HEK293 (cell line): ENCODE results near the gene MT1F.

Experiments
- CTCF ChIA-PET: fragments of 350-600 bp; formaldehyde crosslinking; extraction: SDS; loops from one replicate; lab custom pipeline; 2021; ENCODE audit warnings: antibody characterized with exemption; lab: Yijun Ruan, JAX
- POLR2A ChIA-PET: fragments of 300-600 bp; formaldehyde crosslinking; extraction: SDS; loops from one replicate; lab custom pipeline; 2020; ENCODE audit warnings: antibody characterized with exemption, inconsistent platforms; lab: Yijun Ruan, JAX
- H3K27ac ChIP-seq: fragments of 200-500 bp; sonication (Bioruptor generic); 2 replicates; pipeline ENCODE4 v1.5.1; 2014; ENCODE audit warnings: low read depth, low read length, control low read depth, inconsistent platforms; ENCODE audit errors: extremely low read depth
- H3K36me3 ChIP-seq, 2 experiments: fragments of 200-500 bp in 1 of 2; sonication (Bioruptor generic) in 1 of 2; 1 replicate in 1 of 2; 2 replicates in 1 of 2; pipeline ENCODE4 v1.5.1; 2014 to 2017; ENCODE audit warnings: inconsistent platforms in 2 of 2, low read length in 2 of 2; ENCODE audit not compliant: control insufficient read depth in 2 of 2, insufficient read depth in 1 of 2
- H3K4me1 ChIP-seq: fragments of 200-500 bp; sonication (Bioruptor generic); 2 replicates; pipeline ENCODE4 v1.5.1; 2014; ENCODE audit warnings: mild to moderate bottlenecking, low read length, inconsistent platforms; ENCODE audit not compliant: control insufficient read depth, insufficient read depth
- H3K4me3 ChIP-seq: 2 replicates; pipeline ENCODE4 v1.5.1; 2011; ENCODE audit warnings: low read depth, mild to moderate bottlenecking, control low read depth, low read length, moderate library complexity
- H3K9me3 ChIP-seq: fragments of 200-500 bp; sonication (Bioruptor generic); 2 replicates; pipeline ENCODE4 v1.5.1; 2014; ENCODE audit warnings: low read depth, low read length, inconsistent platforms; ENCODE audit not compliant: control insufficient read depth, insufficient read depth
- CTCF ChIP-seq: fragments of 450-650 bp; formaldehyde crosslinking; IDR thresholded peaks from 2 replicates; pipeline ENCODE4 v1.5.1; 2016; ENCODE audit warnings: missing biosample characterization, missing genetic modification characterization
- HOXA7 ChIP-seq: sonication (generic); formaldehyde crosslinking; IDR thresholded peaks from 2 replicates; pipeline ENCODE4 v1.8.1; 2022; ENCODE audit warnings: missing genetic modification reagents, borderline replicate concordance
- KLF17 ChIP-seq: fragments of 450-650 bp; formaldehyde crosslinking; IDR thresholded peaks from 2 replicates; pipeline ENCODE4 v1.5.1; 2016; ENCODE audit warnings: missing biosample characterization, missing genetic modification characterization
- MYNN ChIP-seq: fragments of 450-650 bp; formaldehyde crosslinking; IDR thresholded peaks from 2 replicates; pipeline ENCODE4 v1.5.1; 2016; ENCODE audit warnings: missing biosample characterization, missing genetic modification characterization, borderline replicate concordance
- PATZ1 ChIP-seq: fragments of 450-650 bp; formaldehyde crosslinking; IDR thresholded peaks from 2 replicates; pipeline ENCODE4 v1.5.1; 2016; ENCODE audit warnings: missing biosample characterization, missing genetic modification characterization
- TRIM28 ChIP-seq: IDR thresholded peaks from 2 replicates; pipeline ENCODE4 v1.6.1; 2011; ENCODE audit warnings: low read length, control low read depth, borderline replicate concordance
- YY2 ChIP-seq: fragments of 450-650 bp; formaldehyde crosslinking; IDR thresholded peaks from 2 replicates; pipeline ENCODE4 v1.5.1; 2016; ENCODE audit warnings: missing biosample characterization, missing genetic modification characterization
- ZBTB11 ChIP-seq: fragments of 450-650 bp; formaldehyde crosslinking; conservative IDR thresholded peaks from 2 replicates; pipeline ENCODE4 v1.5.1; 2016; ENCODE audit warnings: low read depth, missing biosample characterization, missing genetic modification characterization
- ZBTB21 ChIP-seq: fragments of 450-650 bp; formaldehyde crosslinking; IDR thresholded peaks from 2 replicates; pipeline ENCODE4 v1.5.1; 2017; ENCODE audit warnings: missing biosample characterization, missing genetic modification characterization
- ZBTB26 ChIP-seq: fragments of 450-650 bp; formaldehyde crosslinking; optimal IDR thresholded peaks from 2 replicates; pipeline ENCODE3; 2016; ENCODE audit warnings: missing biosample characterization, mild to moderate bottlenecking, missing genetic modification characterization
- ZNF133 ChIP-seq: fragments of 450-650 bp; formaldehyde crosslinking; IDR thresholded peaks from 2 replicates; pipeline ENCODE4 v1.5.1; 2016; ENCODE audit warnings: missing biosample characterization, missing genetic modification characterization
- ZNF146 ChIP-seq: fragments of 450-650 bp; formaldehyde crosslinking; IDR thresholded peaks from 2 replicates; pipeline ENCODE4 v1.5.1; 2016; ENCODE audit warnings: missing biosample characterization, missing genetic modification characterization
- ZNF155 ChIP-seq: fragments of 450-650 bp; formaldehyde crosslinking; IDR thresholded peaks from 2 replicates; pipeline ENCODE4 v1.5.1; 2016; ENCODE audit warnings: missing biosample characterization, missing genetic modification characterization
- ZNF16 ChIP-seq: fragments of 450-650 bp; formaldehyde crosslinking; IDR thresholded peaks from 2 replicates; pipeline ENCODE4 v1.5.1; 2016; ENCODE audit warnings: low read depth, missing biosample characterization, missing genetic modification characterization
- ZNF174 ChIP-seq: fragments of 450-650 bp; formaldehyde crosslinking; IDR thresholded peaks from 2 replicates; pipeline ENCODE4 v1.5.0; 2017; ENCODE audit warnings: missing biosample characterization, mild to moderate bottlenecking, missing genetic modification characterization
- ZNF211 ChIP-seq: fragments of 450-650 bp; formaldehyde crosslinking; IDR thresholded peaks from 2 replicates; pipeline ENCODE4 v1.5.1; 2016; ENCODE audit warnings: low read depth, missing biosample characterization, missing genetic modification characterization
- ZNF23 ChIP-seq: fragments of 450-650 bp; formaldehyde crosslinking; IDR thresholded peaks from 2 replicates; pipeline ENCODE4 v1.5.1; 2016; ENCODE audit warnings: missing biosample characterization, missing genetic modification characterization, borderline replicate concordance
- ZNF544 ChIP-seq: fragments of 450-650 bp; formaldehyde crosslinking; IDR thresholded peaks from 2 replicates; pipeline ENCODE4 v1.5.0; 2017; ENCODE audit warnings: missing biosample characterization, missing genetic modification characterization
- ZNF548 ChIP-seq: fragments of 450-650 bp; formaldehyde crosslinking; IDR thresholded peaks from 2 replicates; pipeline ENCODE4 v1.5.1; 2016; ENCODE audit warnings: missing biosample characterization, missing genetic modification characterization
- ZNF610 ChIP-seq: fragments of 450-650 bp; formaldehyde crosslinking; IDR thresholded peaks from 2 replicates; pipeline ENCODE4 v1.5.1; 2016; ENCODE audit warnings: missing biosample characterization, missing genetic modification characterization, borderline replicate concordance
- ZSCAN16 ChIP-seq: fragments of 450-650 bp; formaldehyde crosslinking; IDR thresholded peaks from 2 replicates; pipeline ENCODE4 v1.5.1; 2016; ENCODE audit warnings: missing biosample characterization, missing genetic modification characterization
- ZSCAN23 ChIP-seq: fragments of 450-650 bp; formaldehyde crosslinking; IDR thresholded peaks from 2 replicates; pipeline ENCODE4 v1.5.1; 2016; ENCODE audit warnings: missing biosample characterization, missing genetic modification characterization
- TF ChIP-seq, protein P1 (sequence below): fragments of 450-650 bp; formaldehyde crosslinking; IDR thresholded peaks from 2 replicates; pipeline ENCODE4 v1.5.1; 2016; ENCODE audit warnings: missing biosample characterization, missing genetic modification characterization

Gene MT1F

GRCh38 chr16:56615353-56615752 is 42.4 kb upstream of the MT1F start:
- Histone ChIP-seq H3K4me1 (no peaks in the 10 kb centered on the region), H3K36me3 (no peaks in the 10 kb centered on the region), H3K9me3 (no peaks in the 10 kb centered on the region), H3K4me3 (no peak overlapping the region), H3K27ac (no peak overlapping the region)
- ChIA-PET CTCF (no interaction called here), POLR2A (no interaction called here)
- TF ChIP-seq ZNF610 (tag by site-specific recombination): no peak
- TF ChIP-seq ZNF544 (tag by site-specific recombination): no peak
- TF ChIP-seq ZBTB11: no peak
- no peak for TF ChIP-seq ZSCAN23 (tag by site-specific recombination)
- no peak for TF ChIP-seq ZNF548 (tag by site-specific recombination)
- TF ChIP-seq ZSCAN16: no peak
- no peak for TF ChIP-seq MYNN (tag by site-specific recombination)
- no peak for TF ChIP-seq TRIM28
- no peak for TF ChIP-seq ZBTB26
- TF ChIP-seq YY2: no peak

- no peak overlapping the region for H3K4me3 ChIP-seq
- TF ChIP-seq CTCF (tag by site-specific recombination): no peak
- TF ChIP-seq ZNF23 (tag by site-specific recombination): no peak
- TF ChIP-seq ZBTB21 (tag by site-specific recombination): no peak
- TF ChIP-seq KLF17 (tag by site-specific recombination): no peak
- TF ChIP-seq ZNF211: no peak
- no peak for TF ChIP-seq PATZ1 (tag by site-specific recombination)
- no peak for TF ChIP-seq HOXA7 (CRISPR knock-in tag)
- TF ChIP-seq, protein P1, sequence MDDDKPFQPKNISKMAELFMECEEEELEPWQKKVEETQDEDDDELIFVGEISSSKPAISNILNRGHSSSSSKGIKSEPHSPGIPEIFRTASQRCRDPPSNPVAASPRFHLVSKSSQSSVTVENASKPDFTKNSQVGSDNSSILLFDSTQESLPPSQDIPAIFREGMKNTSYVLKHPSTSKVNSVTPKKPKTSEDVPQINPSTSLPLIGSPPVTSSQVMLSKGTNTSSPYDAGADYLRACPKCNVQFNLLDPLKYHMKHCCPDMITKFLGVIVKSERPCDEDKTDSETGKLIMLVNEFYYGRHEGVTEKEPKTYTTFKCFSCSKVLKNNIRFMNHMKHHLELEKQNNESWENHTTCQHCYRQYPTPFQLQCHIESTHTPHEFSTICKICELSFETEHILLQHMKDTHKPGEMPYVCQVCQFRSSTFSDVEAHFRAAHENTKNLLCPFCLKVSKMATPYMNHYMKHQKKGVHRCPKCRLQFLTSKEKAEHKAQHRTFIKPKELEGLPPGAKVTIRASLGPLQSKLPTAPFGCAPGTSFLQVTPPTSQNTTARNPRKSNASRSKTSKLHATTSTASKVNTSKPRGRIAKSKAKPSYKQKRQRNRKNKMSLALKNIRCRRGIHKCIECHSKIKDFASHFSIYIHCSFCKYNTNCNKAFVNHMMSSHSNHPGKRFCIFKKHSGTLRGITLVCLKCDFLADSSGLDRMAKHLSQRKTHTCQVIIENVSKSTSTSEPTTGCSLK (tag by site-specific recombination): no peak
- no peak for TF ChIP-seq ZNF133 (tag by site-specific recombination)
- no peak for TF ChIP-seq ZNF174 (tag by site-specific recombination)
- TF ChIP-seq ZNF155: no peak
- no peak for TF ChIP-seq ZNF16 (tag by site-specific recombination)
- TF ChIP-seq ZBTB26: no peak
- no peak for TF ChIP-seq ZNF146 (tag by site-specific recombination)
These were observed 41.0 kb upstream of the MT1F start for GRCh38 chr16:56616608-56617211.

More at GRCh38 chr16:56616608-56617211, 41.0 kb upstream of the MT1F start:
- no peaks in the 10 kb centered on the region for H3K4me1 ChIP-seq
- H3K27ac ChIP-seq: no peak overlapping the region
- no peaks in the 10 kb centered on the region for H3K36me3 ChIP-seq
- H3K9me3 ChIP-seq: no peaks in the 10 kb centered on the region
- POLR2A ChIA-PET: no interaction called here
- CTCF ChIA-PET: no interaction called here
